ENCODE results near the gene ALX3. TPM values are rescaled to one million over a fixed set of nuclear protein-coding genes. Genes with fewer than 3 reads are reported as not detected.
A peak's percentile ranks its signal among the peaks of the same experiment; 100 is the strongest.

Gene ALX3
- polyA plus RNA-seq, 1 experiment: not detected

DNA sequence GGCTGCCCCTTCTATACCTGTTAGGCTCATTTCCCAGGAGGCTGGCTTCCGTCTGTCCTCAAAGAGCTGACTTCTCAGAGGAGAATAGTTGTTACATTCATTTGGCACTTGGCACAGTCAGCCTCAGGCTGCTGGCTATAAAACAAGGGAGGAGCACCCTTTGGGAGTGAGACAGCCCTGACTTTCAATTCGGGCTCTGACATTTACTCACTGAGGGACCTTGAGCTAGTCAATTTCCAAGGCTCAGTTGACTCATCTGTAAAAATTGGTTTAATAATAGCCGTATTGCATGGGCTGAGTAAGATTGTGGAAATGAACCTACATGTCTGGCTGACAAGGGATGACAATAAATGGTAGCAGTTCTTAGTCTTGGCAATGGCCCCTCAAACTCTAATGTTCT is 13.7 kb downstream of the ALX3 start:
- ChIA-PET POLR2A (interaction anchor here (0.6 to 1.0 kb wide), 2 partner anchors 22 to 172 kb away, joined by 3 to 4 read pairs; partner anchors contain the start of gene STRIP1), CTCF (interaction anchor here (0.6 kb wide), 1 partner anchor 49 kb away, joined by 3 read pairs; no protein-coding TSS in a partner anchor)
- H3K27me3 ChIP-seq (ENCODE audit: control insufficient read depth, insufficient read depth, low read length): no peaks in the 10 kb centered on the region
- TF ChIP-seq CTCF (IDR thresholded peaks at IDR 0.05; ENCODE audit: low read depth, low read length): no peak
- DNase-seq (ENCODE audit: low read depth, low spot score): no peak
- H3K4me3 ChIP-seq (ENCODE audit: low read depth, low read length): no peak overlapping the region
- H3K27ac ChIP-seq (ENCODE audit: low read depth, low read length): peak overlapping the region; percentile 31
- H3K9me3 ChIP-seq (ENCODE audit: control insufficient read depth, insufficient read depth, low read length): no peaks in the 10 kb centered on the region

- ChIA-PET POLR2A (interaction anchor here (1.0 kb wide), 1 partner anchor 22 kb away, joined by 4 read pairs; the partner anchor contains the start of gene STRIP1), CTCF (interaction anchor here (0.5 to 3.2 kb wide), 2 partner anchors 94 to 404 kb away, joined by 11 to 13 read pairs; partner anchors contain the start of gene SLC6A17)
- Histone ChIP-seq H3K27me3 (ENCODE audit: control insufficient read depth, insufficient read depth, low read length) (no peaks in the 10 kb centered on the region), H3K27ac (ENCODE audit: low read depth, low read length) (peak overlapping the region; percentile 31), H3K9me3 (ENCODE audit: control insufficient read depth, insufficient read depth, low read length) (no peaks in the 10 kb centered on the region), H3K4me3 (ENCODE audit: low read depth, low read length) (no peak overlapping the region)
- no peak for DNase-seq (ENCODE audit: low read depth, low spot score)
- TF ChIP-seq CTCF (IDR thresholded peaks at IDR 0.05; ENCODE audit: low read depth, low read length): no peak
Observed at GRCh38 chr1:110056285-110056683, 14.2 kb downstream of the ALX3 start.

- DNase-seq (ENCODE audit: low read depth, low spot score): no peak
- ChIA-PET POLR2A (no interaction called here), CTCF (interaction anchor here (0.5 to 5.3 kb wide), 5 partner anchors 10 to 405 kb away, joined by 11 to 64 read pairs (median 16); partner anchors contain the start of gene SLC6A17)
- peak overlapping the region; percentile 57 for H3K27ac ChIP-seq (ENCODE audit: low read depth, low read length)
- H3K9me3 ChIP-seq (ENCODE audit: control insufficient read depth, insufficient read depth, low read length): no peaks in the 10 kb centered on the region
- no peak for TF ChIP-seq CTCF (IDR thresholded peaks at IDR 0.05; ENCODE audit: low read depth, low read length)
- H3K4me3 ChIP-seq (ENCODE audit: low read depth, low read length): no peak overlapping the region
- no peaks in the 10 kb centered on the region for H3K27me3 ChIP-seq (ENCODE audit: control insufficient read depth, insufficient read depth, low read length)
Observed at GRCh38 chr1:110055493-110056284, 14.8 kb downstream of the ALX3 start.

DNA sequence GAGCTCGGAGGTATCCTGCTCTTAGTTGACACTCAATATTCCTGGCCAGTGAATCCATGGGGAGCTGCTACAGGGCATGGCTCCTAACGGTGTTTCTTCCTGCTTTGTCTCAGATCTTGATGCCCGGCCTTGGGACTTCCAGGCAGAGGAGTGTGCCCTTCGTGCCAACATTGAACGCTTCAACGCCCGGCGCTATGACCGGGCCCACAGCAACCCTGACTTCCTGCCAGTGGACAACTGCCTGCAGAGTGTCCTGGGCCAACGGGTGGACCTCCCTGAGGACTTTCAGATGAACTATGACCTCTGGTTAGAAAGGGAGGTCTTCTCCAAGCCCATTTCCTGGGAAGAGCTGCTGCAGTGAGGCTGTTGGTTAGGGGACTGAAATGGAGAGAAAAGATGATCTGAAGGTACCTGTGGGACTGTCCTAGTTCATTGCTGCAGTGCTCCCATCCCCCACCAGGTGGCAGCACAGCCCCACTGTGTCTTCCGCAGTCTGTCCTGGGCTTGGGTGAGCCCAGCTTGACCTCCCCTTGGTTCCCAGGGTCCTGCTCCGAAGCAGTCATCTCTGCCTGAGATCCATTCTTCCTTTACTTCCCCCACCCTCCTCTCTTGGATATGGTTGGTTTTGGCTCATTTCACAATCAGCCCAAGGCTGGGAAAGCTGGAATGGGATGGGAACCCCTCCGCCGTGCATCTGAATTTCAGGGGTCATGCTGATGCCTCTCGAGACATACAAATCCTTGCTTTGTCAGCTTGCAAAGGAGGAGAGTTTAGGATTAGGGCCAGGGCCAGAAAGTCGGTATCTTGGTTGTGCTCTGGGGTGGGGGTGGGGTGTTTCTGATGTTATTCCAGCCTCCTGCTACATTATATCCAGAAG is 16.7 kb downstream of the ALX3 start:
- no peak for DNase-seq (ENCODE audit: low read depth, low spot score)
- Histone ChIP-seq H3K4me3 (ENCODE audit: low read depth, low read length) (no peak overlapping the region), H3K27me3 (ENCODE audit: control insufficient read depth, insufficient read depth, low read length) (no peaks in the 10 kb centered on the region), H3K27ac (ENCODE audit: low read depth, low read length) (no peak overlapping the region), H3K9me3 (ENCODE audit: control insufficient read depth, insufficient read depth, low read length) (no peaks in the 10 kb centered on the region)
- CTCF ChIA-PET: interaction anchor here (0.6 to 5.3 kb wide), 24 partner anchors 9 to 1234 kb away, joined by 3 to 64 read pairs (median 6); partner anchors contain the start of gene RBM15
- POLR2A ChIA-PET: no interaction called here
- TF ChIP-seq CTCF (IDR thresholded peaks at IDR 0.05; ENCODE audit: low read depth, low read length): peak; percentile 98

Measured in AG04450 (cell line).